DOHH2 (cell line): Measurements from ENCODE around the gene PKHD1.

Source experiments
- EZH2phosphoT487 ChIP-seq: fragments of 200-600 bp; sonication (generic); IDR thresholded peaks from 2 replicates; pipeline ENCODE4 v1.6.1; 2017; ENCODE audit warnings: borderline replicate concordance, mild to moderate bottlenecking, antibody characterized with exemption, low read length, moderate library complexity, mixed read lengths
- TF ChIP-seq, protein P1 (sequence below): fragments of 200-600 bp; sonication (generic); IDR thresholded peaks from one replicate; pipeline ENCODE4 v1.5.1; 2014; ENCODE audit warnings: antibody characterized with exemption, mild to moderate bottlenecking, low read depth, low read length; ENCODE audit not compliant: poor library complexity, severe bottlenecking

DNA sequence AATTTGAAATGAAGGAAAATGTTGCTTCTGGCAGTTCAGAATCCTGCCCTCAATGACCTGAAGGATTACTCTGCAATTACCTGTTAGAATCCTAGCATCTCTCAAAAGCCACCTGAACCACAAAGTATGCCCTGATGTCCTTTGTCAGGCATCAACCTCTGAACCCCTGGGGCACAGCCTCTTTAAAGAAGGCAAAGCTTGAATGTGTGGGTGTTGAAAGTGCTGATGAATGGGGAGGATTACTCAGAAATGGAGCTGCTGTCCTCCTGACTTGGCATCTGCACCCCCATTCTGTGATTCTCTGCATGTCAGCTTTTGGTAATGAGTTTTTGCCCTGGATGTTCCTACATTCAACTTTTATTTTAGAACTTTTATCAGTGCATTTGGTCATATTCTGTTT, 179.2 kb downstream of the PKHD1 start:
- TF ChIP-seq, protein P1, sequence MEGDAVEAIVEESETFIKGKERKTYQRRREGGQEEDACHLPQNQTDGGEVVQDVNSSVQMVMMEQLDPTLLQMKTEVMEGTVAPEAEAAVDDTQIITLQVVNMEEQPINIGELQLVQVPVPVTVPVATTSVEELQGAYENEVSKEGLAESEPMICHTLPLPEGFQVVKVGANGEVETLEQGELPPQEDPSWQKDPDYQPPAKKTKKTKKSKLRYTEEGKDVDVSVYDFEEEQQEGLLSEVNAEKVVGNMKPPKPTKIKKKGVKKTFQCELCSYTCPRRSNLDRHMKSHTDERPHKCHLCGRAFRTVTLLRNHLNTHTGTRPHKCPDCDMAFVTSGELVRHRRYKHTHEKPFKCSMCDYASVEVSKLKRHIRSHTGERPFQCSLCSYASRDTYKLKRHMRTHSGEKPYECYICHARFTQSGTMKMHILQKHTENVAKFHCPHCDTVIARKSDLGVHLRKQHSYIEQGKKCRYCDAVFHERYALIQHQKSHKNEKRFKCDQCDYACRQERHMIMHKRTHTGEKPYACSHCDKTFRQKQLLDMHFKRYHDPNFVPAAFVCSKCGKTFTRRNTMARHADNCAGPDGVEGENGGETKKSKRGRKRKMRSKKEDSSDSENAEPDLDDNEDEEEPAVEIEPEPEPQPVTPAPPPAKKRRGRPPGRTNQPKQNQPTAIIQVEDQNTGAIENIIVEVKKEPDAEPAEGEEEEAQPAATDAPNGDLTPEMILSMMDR = no peak
- TF ChIP-seq EZH2phosphoT487 = no peak
